ENCODE data around the gene ARHGEF37.
A peak's percentile ranks its signal among the peaks of the same experiment; 100 is the strongest.
"Not testable (repeated sequence)": the region's sequence is repeated elsewhere in the genome, so short reads cannot be mapped to it uniquely, and the experiment has no call there.

ARHGEF37 gene

GRCh38 chr5:149631506-149631905 is 50.2 kb downstream of the ARHGEF37 start:
- no peak for DNase-seq

- DNase-seq, result peak; percentile 74
Observed at GRCh38 chr5:149632311-149633251, 51.3 kb downstream of the ARHGEF37 start.

GRCh38 chr5:149633476-149634350 is 52.4 kb downstream of the ARHGEF37 start:
- peak; percentile 84 for DNase-seq

GRCh38 chr5:149635394-149635793 is 54.1 kb downstream of the ARHGEF37 start:
- DNase-seq, result no peak

GRCh38 chr5:149636191-149636860 is 55.0 kb downstream of the ARHGEF37 start:
- DNase-seq, result no peak

- DNase-seq, result peak; percentile 76
Observed at GRCh38 chr5:149636861-149637246, 55.6 kb downstream of the ARHGEF37 start.

- no peak for DNase-seq
Observed at GRCh38 chr5:149638136-149638535, 56.8 kb downstream of the ARHGEF37 start.

- DNase-seq, result no peak
Observed at GRCh38 chr5:149638546-149639241, 57.4 kb downstream of the ARHGEF37 start.

GRCh38 chr5:149639737-149640136 is 58.4 kb downstream of the ARHGEF37 start:
- DNase-seq, result no peak

- DNase-seq, result no peak
Observed at GRCh38 chr5:149640350-149640999, 59.2 kb downstream of the ARHGEF37 start.

GRCh38 chr5:149641000-149641576 is 59.8 kb downstream of the ARHGEF37 start:
- DNase-seq, result no peak

- DNase-seq, result no peak
Observed at GRCh38 chr5:149641600-149641999, 60.3 kb downstream of the ARHGEF37 start.

- no peak for DNase-seq
Observed at GRCh38 chr5:149643781-149644180, 62.5 kb downstream of the ARHGEF37 start.

GRCh38 chr5:149644629-149645028 is 63.3 kb downstream of the ARHGEF37 start:
- no peak for DNase-seq

GRCh38 chr5:149645236-149645635 is 63.9 kb downstream of the ARHGEF37 start:
- DNase-seq, result no peak

GRCh38 chr5:149645725-149646124 is 64.4 kb downstream of the ARHGEF37 start:
- DNase-seq, result no peak

- no peak for DNase-seq
Observed at GRCh38 chr5:149646564-149646963, 65.3 kb downstream of the ARHGEF37 start.

GRCh38 chr5:149647334-149647733 is 66.0 kb downstream of the ARHGEF37 start:
- no peak for DNase-seq

- DNase-seq, result peak; percentile 23
Observed at GRCh38 chr5:149648464-149649393, 67.4 kb downstream of the ARHGEF37 start.

- not testable (repeated sequence) for DNase-seq
Observed at GRCh38 chr5:149649730-149650129, 68.4 kb downstream of the ARHGEF37 start.
